K562 (cell line): ENCODE results near the gene NME7. TPM values are rescaled to one million over a fixed set of nuclear protein-coding genes. Genes with fewer than 3 reads are reported as not detected.

Source experiments
- ATAC-seq: fragments of 200-7000 bp; cut with Tn5 transposase; 3 replicates; pipeline ENCODE4 v1.9.1; 2020; ENCODE audit warnings: moderate library complexity
- BruUV-seq: library from RNA; stranded (reverse); fragments of 400-500 nt; replicated peaks from 2 replicates; lab custom pipeline; 2021; lab: Mats Ljungman, UMichigan
- CTCF ChIA-PET: fragments of 300-600 bp; formaldehyde crosslinking; extraction: SDS; loops from one replicate; lab custom pipeline; 2021; ENCODE audit warnings: low intra/inter-chr PET ratio; lab: Yijun Ruan, JAX
- POLR2A ChIA-PET: fragments of 300-600, 350-650 bp; sonication (Branson Sonifier 250); formaldehyde crosslinking; extraction: SDS; loops from one replicate; lab custom pipeline; 2021; ENCODE audit warnings: antibody characterized with exemption, inconsistent platforms; lab: Yijun Ruan, JAX
- DNase-seq, 4 experiments: peaks; one replicate each; pipeline versions ENCODE4 v3.0.0 to v3.0.0-alpha.2; 2011 to 2018; ENCODE audit warnings: low spot score in 3 of 4, mixed read lengths in 3 of 4; ENCODE audit errors: extremely low read depth in 1 of 4
- FAIRE-seq: peaks from 2 replicates; lab custom pipeline; 2011; peaks lifted over from hg19 to GRCh38; lab: Jason Lieb, UNC
- H2AFZ ChIP-seq: 2 replicates; pipeline ENCODE4 v1.6.0; 2011; ENCODE audit warnings: low read depth, low read length, control low read depth, inconsistent platforms
- H3K27ac ChIP-seq: fragments of 200-600 bp; 3 replicates; pipeline ENCODE4 v1.8.0; 2011; ENCODE audit warnings: low read depth, mild to moderate bottlenecking, control low read depth, inconsistent platforms, low read length, moderate library complexity, mixed read lengths; ENCODE audit errors: extremely low read depth
- H3K27me3 ChIP-seq, 2 experiments: fragments of 300-600 bp in 1 of 2; 2 replicates in 1 of 2; 3 replicates in 1 of 2; pipeline versions ENCODE4 v1.6.0 to v1.8.0; 2011; ENCODE audit warnings: inconsistent platforms in 2 of 2, low read length in 2 of 2, mild to moderate bottlenecking in 1 of 2, mixed read lengths in 1 of 2, moderate library complexity in 1 of 2; ENCODE audit not compliant: control insufficient read depth in 2 of 2, insufficient read depth in 2 of 2
- H3K36me3 ChIP-seq: fragments of 300-600 bp; 3 replicates; pipeline ENCODE4 v1.8.0; 2011; ENCODE audit warnings: mild to moderate bottlenecking, low read length, inconsistent platforms; ENCODE audit not compliant: control insufficient read depth, insufficient read depth
- H3K4me1 ChIP-seq, 2 experiments: fragments of 200-600 bp in 1 of 2; replicated peaks in 1 of 2; 2 replicates in 1 of 2; 3 replicates in 1 of 2; pipeline versions ENCODE4 v1.5.1 to v1.8.0; 2011; ENCODE audit warnings: inconsistent platforms in 2 of 2, low read length in 2 of 2, mild to moderate bottlenecking in 1 of 2, mixed read lengths in 1 of 2, moderate library complexity in 1 of 2; ENCODE audit not compliant: control insufficient read depth in 2 of 2, insufficient read depth in 2 of 2
- H3K4me2 ChIP-seq: 2 replicates; pipeline ENCODE4 v1.6.1; 2011; ENCODE audit warnings: low read length, control low read depth, inconsistent platforms, mixed read lengths; ENCODE audit not compliant: insufficient read depth
- H3K4me3 ChIP-seq: fragments of 200-600 bp; sonication (generic), shearing (Covaris generic); 2 replicates; pipeline ENCODE4 v1.5.1; 2016; ENCODE audit warnings: control low read depth, inconsistent platforms
- H3K79me2 ChIP-seq: fragments of 200-600 bp; 3 replicates; pipeline ENCODE4 v1.8.0; 2011; ENCODE audit warnings: low read length, inconsistent platforms; ENCODE audit not compliant: control insufficient read depth, insufficient read depth
- H3K9ac ChIP-seq, 2 experiments: 2 replicates each; pipeline versions ENCODE4 v1.6.0 to v1.6.1; 2011; ENCODE audit warnings: low read depth in 2 of 2, low read length in 2 of 2, control low read depth in 1 of 2, inconsistent platforms in 1 of 2, mild to moderate bottlenecking in 1 of 2, mixed read lengths in 1 of 2; ENCODE audit not compliant: insufficient read depth in 1 of 2
- H3K9me1 ChIP-seq: one replicate; pipeline ENCODE4 v1.6.0; 2011; ENCODE audit warnings: inconsistent platforms, mild to moderate bottlenecking, low read length, moderate library complexity; ENCODE audit not compliant: control insufficient read depth, insufficient read depth
- H3K9me3 ChIP-seq: replicated peaks from 2 replicates; pipeline ENCODE4 v1.5.1; 2011; ENCODE audit warnings: low read depth, low read length, inconsistent platforms; ENCODE audit not compliant: control insufficient read depth, insufficient read depth
- H4K20me1 ChIP-seq: replicated peaks from 2 replicates; pipeline ENCODE4 v1.6.1; 2011; ENCODE audit warnings: low read length, inconsistent platforms, mixed read lengths; ENCODE audit not compliant: control insufficient read depth, insufficient read depth
- CHD2 ChIP-seq: IDR thresholded peaks from 2 replicates; pipeline ENCODE4 v1.6.1; 2011; ENCODE audit warnings: low read depth, low read length
- CREB3L1 ChIP-seq: fragments of 450-650 bp; IDR thresholded peaks from 2 replicates; pipeline ENCODE4 v1.6.1; 2014; ENCODE audit warnings: low read depth, mild to moderate bottlenecking, moderate library complexity, borderline replicate concordance
- FOS ChIP-seq: IDR thresholded peaks from 3 replicates; pipeline ENCODE4 v1.6.1; 2011; ENCODE audit not compliant: insufficient read length; ENCODE audit errors: extremely low read depth
- FOXJ2 ChIP-seq: fragments of 200-800 bp; sonication (Bioruptor generic); IDR thresholded peaks from 2 replicates; pipeline ENCODE4 v1.6.1; 2016; ENCODE audit warnings: missing genetic modification characterization, missing compliant biosample characterization
- NR3C1 ChIP-seq: sonication (generic); formaldehyde crosslinking; IDR thresholded peaks from 2 replicates; pipeline ENCODE4 v1.8.1; 2022; ENCODE audit warnings: missing genetic modification reagents
- SMAD3 ChIP-seq: fragments of 450-650 bp; formaldehyde crosslinking; conservative IDR thresholded peaks from 2 replicates; pipeline ENCODE4 v1.4.0; 2020; ENCODE audit warnings: mild to moderate bottlenecking
- SNIP1 ChIP-seq: fragments of 450-650 bp; IDR thresholded peaks from 2 replicates; pipeline ENCODE4 v1.7.1; 2017; ENCODE audit warnings: low read depth, mild to moderate bottlenecking
- TBP ChIP-seq: optimal IDR thresholded peaks from 2 replicates; pipeline ENCODE3; 2011; ENCODE audit warnings: low read depth, low read length, improper control_type of control experiment
- WGBS: fragments of 100-300 bp; shearing (Covaris generic); methylation state at CpG from one replicate; pipeline ENCODE4 v1.1.6; 2016; ENCODE audit warnings: low coverage, mixed read lengths; ENCODE audit not compliant: insufficient coverage; ENCODE audit errors: missing lambda C conversion rate; 5-methylcytosine and 5-hydroxymethylcytosine counted together
- in situ Hi-C: fragments of 300-500 bp; cut with MboI; formaldehyde crosslinking; loops from 4 replicates; pipeline ENCODE4 v1.15.0; 2018; ENCODE audit warnings: inconsistent platforms, mixed read lengths
- intact Hi-C: fragments of 100-400 bp; cut with micrococcal nuclease; formaldehyde crosslinking; loops from 2 replicates; pipeline ENCODE4 v1.14.2; 2022
- polyA plus RNA-seq, 8 experiments: library from polyadenylated mRNA; depleted of rRNA in 4 of 8; stranded (reverse) in 5 of 8; unstranded in 3 of 8; fragments of >200 nt; fragmentation: Nextera tagmentation in 2 of 8; fragmentation: Illumina TruSeq in 1 of 8; extraction: Ambion mirVana in 2 of 8; extraction: Trizol in 1 of 8; gene quantifications; 2 replicates each; pipeline versions ENCODE4 v1.2.1 to v1.2.3, GENCODE V29; 2011 to 2014; ENCODE audit warnings: inconsistent platforms in 1 of 8, missing spikeins in 1 of 8
- total RNA-seq, 7 experiments: library from RNA; depleted of rRNA in 6 of 7; stranded (reverse); fragments of >200 nt in 6 of 7; fragmentation: Illumina TruSeq in 2 of 7; extraction: Trizol in 2 of 7; gene quantifications; 2 replicates each; pipeline versions ENCODE4 v1.2.1 to v1.2.3, GENCODE V29; 2011 to 2021; ENCODE audit warnings: low replicate concordance in 1 of 7
- TF ChIP-seq, protein P1 (sequence below): fragments of 450-650 bp; formaldehyde crosslinking; conservative IDR thresholded peaks from 2 replicates; pipeline ENCODE4 v1.4.0; 2022; ENCODE audit warnings: mild to moderate bottlenecking, missing genetic modification characterization
- TF ChIP-seq, protein P2 (sequence below): fragments of 450-650 bp; formaldehyde crosslinking; IDR thresholded peaks from 2 replicates; pipeline ENCODE4 v1.4.0; 2022; ENCODE audit warnings: missing genetic modification characterization
- TF ChIP-seq, protein P3 (sequence below): IDR thresholded peaks from 2 replicates; pipeline ENCODE4 v1.6.1; 2011; ENCODE audit not compliant: insufficient read length; ENCODE audit errors: extremely low read depth
- TF ChIP-seq, protein P4 (sequence below), 2 experiments: IDR thresholded peaks in 1 of 2; conservative IDR thresholded peaks in 1 of 2; 2 replicates each; pipeline ENCODE4 v1.6.1; 2016; ENCODE audit warnings: low read depth in 2 of 2, mild to moderate bottlenecking in 1 of 2, missing compliant biosample characterization in 1 of 2, missing genetic modification characterization in 1 of 2, moderate library complexity in 1 of 2

Gene NME7
- total and polyA plus RNA-seq, 9 of the 15 experiments (the other 6 are each of a cell fraction or from before 2014, with no cell fraction given), result 7.9 to 43.2 (median 23.9) TPM

DNA sequence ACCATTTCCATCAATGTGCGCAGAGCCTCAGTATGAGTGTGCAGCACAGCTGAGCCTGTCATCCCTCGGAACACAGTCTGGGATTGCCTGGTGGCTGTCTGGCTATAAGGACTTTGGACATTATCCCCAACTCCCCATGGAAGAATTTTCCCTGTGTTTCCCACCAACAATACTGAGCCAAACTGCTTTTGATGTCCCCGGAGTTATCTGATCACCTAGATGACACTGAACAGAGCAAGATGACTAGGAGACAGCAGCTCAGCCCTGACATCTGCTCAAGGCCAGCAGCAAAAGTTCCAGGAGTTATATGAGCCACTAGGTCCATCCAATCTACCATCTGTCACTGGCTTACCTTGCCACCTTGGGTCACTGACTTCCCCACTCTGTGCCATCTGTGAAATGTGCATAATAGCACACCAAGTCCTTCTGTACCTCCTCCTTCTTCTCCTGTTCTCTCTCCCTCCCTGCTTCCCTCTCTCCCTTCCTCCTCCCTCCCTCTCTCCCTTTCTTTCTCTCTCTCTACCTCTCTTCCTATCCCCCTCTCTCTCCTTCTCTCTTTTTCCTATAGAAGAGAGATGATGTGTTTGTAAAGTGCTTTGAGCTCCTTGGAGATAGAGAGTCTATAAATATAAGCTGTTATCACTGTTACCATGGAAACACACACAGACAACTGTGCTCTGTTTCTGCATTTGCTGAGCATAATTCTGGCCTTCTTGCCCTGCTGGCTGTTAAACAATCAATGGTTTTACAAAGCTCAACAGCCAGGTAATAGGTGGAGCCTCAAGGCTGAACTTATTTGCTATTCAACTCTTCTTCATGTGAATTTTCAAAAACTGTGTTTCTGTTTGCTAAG is 280.8 kb downstream of the NME7 start:
- no peak overlapping the region for H2AFZ ChIP-seq
- BruUV-seq, result no TSS peak
- ChIA-PET POLR2A (interaction anchor here (0.7 kb wide), 1 partner anchor 16 kb away, joined by 3 read pairs; no protein-coding TSS in a partner anchor), CTCF (no interaction called here)
- H3K9me1 ChIP-seq, result no peaks in the 10 kb centered on the region
- H4K20me1 ChIP-seq, result no peaks in the 10 kb centered on the region
- ATAC-seq (no peak), FAIRE-seq (no peak), DNase-seq (no peak)
- no peak overlapping the region for H3K27ac ChIP-seq
- in situ Hi-C loops, result no loop called here
- intact Hi-C loops, result no loop called here
- H3K4me3 ChIP-seq, result no peak overlapping the region
- no peaks in the 10 kb centered on the region for H3K9me3 ChIP-seq
- H3K27me3 ChIP-seq, result peaks cover 11 to 16% of the 10 kb centered on the region in 2 experiments; a peak in 4 of 5 replicates
- H3K4me1 ChIP-seq, result no peaks in the 10 kb centered on the region
- H3K4me2 ChIP-seq, result no peak overlapping the region
- 5% methylated on average over 3 of the region's 3 CpGs for WGBS
- H3K79me2 ChIP-seq, result no peaks in the 10 kb centered on the region
- no peaks in the 10 kb centered on the region for H3K36me3 ChIP-seq
- no peak overlapping the region for H3K9ac ChIP-seq
- TF ChIP-seq NR3C1 (CRISPR knock-in tag) (no peak), CREB3L1 (no peak), FOXJ2 (peak; percentile 99), SNIP1 (no peak), SMAD3 (CRISPR knock-in tag) (no peak), TBP (no peak), FOS (no peak), CHD2 (no peak)
- TF ChIP-seq, protein P1, sequence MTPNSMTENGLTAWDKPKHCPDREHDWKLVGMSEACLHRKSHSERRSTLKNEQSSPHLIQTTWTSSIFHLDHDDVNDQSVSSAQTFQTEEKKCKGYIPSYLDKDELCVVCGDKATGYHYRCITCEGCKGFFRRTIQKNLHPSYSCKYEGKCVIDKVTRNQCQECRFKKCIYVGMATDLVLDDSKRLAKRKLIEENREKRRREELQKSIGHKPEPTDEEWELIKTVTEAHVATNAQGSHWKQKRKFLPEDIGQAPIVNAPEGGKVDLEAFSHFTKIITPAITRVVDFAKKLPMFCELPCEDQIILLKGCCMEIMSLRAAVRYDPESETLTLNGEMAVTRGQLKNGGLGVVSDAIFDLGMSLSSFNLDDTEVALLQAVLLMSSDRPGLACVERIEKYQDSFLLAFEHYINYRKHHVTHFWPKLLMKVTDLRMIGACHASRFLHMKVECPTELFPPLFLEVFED (CRISPR knock-in tag), result 0 out of 2 replicates have a peak, but pooled peaks have one; percentile 15
- TF ChIP-seq, protein P2, sequence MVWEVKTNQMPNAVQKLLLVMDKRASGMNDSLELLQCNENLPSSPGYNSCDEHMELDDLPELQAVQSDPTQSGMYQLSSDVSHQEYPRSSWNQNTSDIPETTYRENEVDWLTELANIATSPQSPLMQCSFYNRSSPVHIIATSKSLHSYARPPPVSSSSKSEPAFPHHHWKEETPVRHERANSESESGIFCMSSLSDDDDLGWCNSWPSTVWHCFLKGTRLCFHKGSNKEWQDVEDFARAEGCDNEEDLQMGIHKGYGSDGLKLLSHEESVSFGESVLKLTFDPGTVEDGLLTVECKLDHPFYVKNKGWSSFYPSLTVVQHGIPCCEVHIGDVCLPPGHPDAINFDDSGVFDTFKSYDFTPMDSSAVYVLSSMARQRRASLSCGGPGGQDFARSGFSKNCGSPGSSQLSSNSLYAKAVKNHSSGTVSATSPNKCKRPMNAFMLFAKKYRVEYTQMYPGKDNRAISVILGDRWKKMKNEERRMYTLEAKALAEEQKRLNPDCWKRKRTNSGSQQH (CRISPR knock-in tag), result peak; percentile 52; the same call in 1 of the 2 replicates
- TF ChIP-seq, protein P3, sequence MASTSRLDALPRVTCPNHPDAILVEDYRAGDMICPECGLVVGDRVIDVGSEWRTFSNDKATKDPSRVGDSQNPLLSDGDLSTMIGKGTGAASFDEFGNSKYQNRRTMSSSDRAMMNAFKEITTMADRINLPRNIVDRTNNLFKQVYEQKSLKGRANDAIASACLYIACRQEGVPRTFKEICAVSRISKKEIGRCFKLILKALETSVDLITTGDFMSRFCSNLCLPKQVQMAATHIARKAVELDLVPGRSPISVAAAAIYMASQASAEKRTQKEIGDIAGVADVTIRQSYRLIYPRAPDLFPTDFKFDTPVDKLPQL, result no peak
- TF ChIP-seq, protein P4, sequence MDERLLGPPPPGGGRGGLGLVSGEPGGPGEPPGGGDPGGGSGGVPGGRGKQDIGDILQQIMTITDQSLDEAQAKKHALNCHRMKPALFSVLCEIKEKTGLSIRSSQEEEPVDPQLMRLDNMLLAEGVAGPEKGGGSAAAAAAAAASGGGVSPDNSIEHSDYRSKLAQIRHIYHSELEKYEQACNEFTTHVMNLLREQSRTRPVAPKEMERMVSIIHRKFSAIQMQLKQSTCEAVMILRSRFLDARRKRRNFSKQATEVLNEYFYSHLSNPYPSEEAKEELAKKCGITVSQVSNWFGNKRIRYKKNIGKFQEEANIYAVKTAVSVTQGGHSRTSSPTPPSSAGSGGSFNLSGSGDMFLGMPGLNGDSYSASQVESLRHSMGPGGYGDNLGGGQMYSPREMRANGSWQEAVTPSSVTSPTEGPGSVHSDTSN (CRISPR knock-in tag; IDR thresholded peaks at IDR 0.05; ENCODE audit: low read depth), result no peak
- TF ChIP-seq, protein P4 (tag; conservative IDR thresholded peaks at IDR 0.05; ENCODE audit: low read depth), result 0 out of 2 replicates have a peak, but pooled peaks have one; percentile 26
